ENCODE measurements around the gene CYP11A1.

- TF ChIP-seq, protein P1, sequence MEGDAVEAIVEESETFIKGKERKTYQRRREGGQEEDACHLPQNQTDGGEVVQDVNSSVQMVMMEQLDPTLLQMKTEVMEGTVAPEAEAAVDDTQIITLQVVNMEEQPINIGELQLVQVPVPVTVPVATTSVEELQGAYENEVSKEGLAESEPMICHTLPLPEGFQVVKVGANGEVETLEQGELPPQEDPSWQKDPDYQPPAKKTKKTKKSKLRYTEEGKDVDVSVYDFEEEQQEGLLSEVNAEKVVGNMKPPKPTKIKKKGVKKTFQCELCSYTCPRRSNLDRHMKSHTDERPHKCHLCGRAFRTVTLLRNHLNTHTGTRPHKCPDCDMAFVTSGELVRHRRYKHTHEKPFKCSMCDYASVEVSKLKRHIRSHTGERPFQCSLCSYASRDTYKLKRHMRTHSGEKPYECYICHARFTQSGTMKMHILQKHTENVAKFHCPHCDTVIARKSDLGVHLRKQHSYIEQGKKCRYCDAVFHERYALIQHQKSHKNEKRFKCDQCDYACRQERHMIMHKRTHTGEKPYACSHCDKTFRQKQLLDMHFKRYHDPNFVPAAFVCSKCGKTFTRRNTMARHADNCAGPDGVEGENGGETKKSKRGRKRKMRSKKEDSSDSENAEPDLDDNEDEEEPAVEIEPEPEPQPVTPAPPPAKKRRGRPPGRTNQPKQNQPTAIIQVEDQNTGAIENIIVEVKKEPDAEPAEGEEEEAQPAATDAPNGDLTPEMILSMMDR (IDR thresholded peaks at IDR 0.05 in 4 of 5, conservative IDR thresholded peaks at IDR 0.05 in 1 of 5): no peak
- no peak for TF ChIP-seq POLR2A (IDR thresholded peaks at IDR 0.05)
These were observed 35.6 kb upstream of the CYP11A1 start for GRCh38 chr15:74402873-74403587.

Measured in gastrocnemius medialis (tissue), 4 donors.